Measurements from ENCODE around the gene TCP11L2.
"Not testable (repeated sequence)": the region's sequence is repeated elsewhere in the genome, so short reads cannot be mapped to it uniquely, and the experiment has no call there.

Gene TCP11L2

GRCh38 chr12:106284358-106285105, 18.0 kb upstream of the TCP11L2 start:
- no peak for DNase-seq (ENCODE audit: low read depth in 2 of 2)

- no peak for DNase-seq (ENCODE audit: low read depth in 2 of 2)
Measured at GRCh38 chr12:106285982-106286381, 16.6 kb upstream of the TCP11L2 start.

GRCh38 chr12:106286576-106287162, 15.9 kb upstream of the TCP11L2 start:
- DNase-seq (ENCODE audit: low read depth in 2 of 2) = not testable (repeated sequence)

GRCh38 chr12:106287364-106287763, 15.2 kb upstream of the TCP11L2 start:
- DNase-seq (ENCODE audit: low read depth in 2 of 2) = no peak

GRCh38 chr12:106288101-106288493, 14.4 kb upstream of the TCP11L2 start:
- no peak for DNase-seq (ENCODE audit: low read depth in 2 of 2)

GRCh38 chr12:106288494-106289195, 13.9 kb upstream of the TCP11L2 start:
- no peak for DNase-seq (ENCODE audit: low read depth in 2 of 2)

GRCh38 chr12:106289196-106289681, 13.3 kb upstream of the TCP11L2 start:
- no peak for DNase-seq (ENCODE audit: low read depth in 2 of 2)

- no peak for DNase-seq (ENCODE audit: low read depth in 2 of 2)
Measured at GRCh38 chr12:106290666-106291065, 11.9 kb upstream of the TCP11L2 start.

GRCh38 chr12:106291342-106291741, 11.2 kb upstream of the TCP11L2 start:
- no peak for DNase-seq (ENCODE audit: low read depth in 2 of 2)

- DNase-seq (ENCODE audit: low read depth in 2 of 2) = no peak
Measured at GRCh38 chr12:106292339-106292738, 10.2 kb upstream of the TCP11L2 start.

- no peak for DNase-seq (ENCODE audit: low read depth in 2 of 2)
Measured at GRCh38 chr12:106296179-106296877, 6.2 kb upstream of the TCP11L2 start.

GRCh38 chr12:106297075-106297474, 5.5 kb upstream of the TCP11L2 start:
- no peak for DNase-seq (ENCODE audit: low read depth in 2 of 2)

- no peak for DNase-seq (ENCODE audit: low read depth in 2 of 2)
Measured at GRCh38 chr12:106297681-106298080, 4.9 kb upstream of the TCP11L2 start.

- DNase-seq (ENCODE audit: low read depth in 2 of 2) = no peak
Measured at GRCh38 chr12:106299202-106299774, 3.2 kb upstream of the TCP11L2 start.

- no peak for DNase-seq (ENCODE audit: low read depth in 2 of 2)
Measured at GRCh38 chr12:106300761-106301160, 1.8 kb upstream of the TCP11L2 start.

- no peak for DNase-seq (ENCODE audit: low read depth in 2 of 2)
Measured at GRCh38 chr12:106301241-106301610, 1.3 kb upstream of the TCP11L2 start.

- DNase-seq (ENCODE audit: low read depth in 2 of 2) = peak; percentile 15 to 20
Measured at GRCh38 chr12:106301611-106302321, 767 bp upstream of the TCP11L2 start.

- DNase-seq (ENCODE audit: low read depth in 2 of 2) = peak; percentile 62 to 67
Measured at GRCh38 chr12:106303202-106303820, 778 bp downstream of the TCP11L2 start.

- DNase-seq (ENCODE audit: low read depth in 2 of 2) = no peak
Measured at GRCh38 chr12:106304001-106304421, 1.5 kb downstream of the TCP11L2 start.

- DNase-seq (ENCODE audit: low read depth in 2 of 2) = no peak
Measured at GRCh38 chr12:106304797-106305196, 2.3 kb downstream of the TCP11L2 start.

- DNase-seq (ENCODE audit: low read depth in 2 of 2) = no peak
Measured at GRCh38 chr12:106305376-106305775, 2.8 kb downstream of the TCP11L2 start.

Measured in stimulated activated CD8-positive, alpha-beta memory T cell treated with anti-CD3 and anti-CD28 coated beads, Interleukin-7, amount 100 ng/mL, for 1 hour (primary cell).